Transverse colon (tissue), 4 donors: ENCODE results near the gene HS1BP3. TPM values are rescaled to one million over a fixed set of nuclear protein-coding genes. Genes with fewer than 3 reads are reported as not detected.

ENCODE experiments used
- DNase-seq: peaks from one replicate; pipeline ENCODE4 v3.0.0-alpha.2; 2019
- H3K27ac ChIP-seq, 4 donors: fragments of 200-600 bp; sonication (generic); 2 replicates each; pipeline ENCODE4 v1.5.1; 2016 to 2018; ENCODE audit warnings: inconsistent platforms in 4 of 4
- H3K27me3 ChIP-seq: fragments of 200-600 bp; sonication (generic); 2 replicates; pipeline ENCODE4 v1.5.1; 2017; ENCODE audit warnings: inconsistent platforms
- H3K36me3 ChIP-seq, 4 donors: fragments of 200-600 bp; sonication (generic); 2 replicates each; pipeline ENCODE4 v1.5.1; 2017 to 2019; ENCODE audit warnings: inconsistent platforms in 4 of 4
- H3K4me1 ChIP-seq, 4 donors: fragments of 200-600 bp; sonication (generic); 2 replicates each; pipeline ENCODE4 v1.5.1; 2017 to 2020; ENCODE audit warnings: inconsistent platforms in 4 of 4
- H3K4me3 ChIP-seq, 4 donors: fragments of 200-600 bp; sonication (generic); 1 replicate in 1 of 4; 2 replicates in 3 of 4; pipeline versions ENCODE4 v1.5.1 to v1.6.1; 2017 to 2019; ENCODE audit warnings: inconsistent platforms in 4 of 4
- H3K9me3 ChIP-seq, 2 donors: fragments of 200-600 bp; sonication (generic); 2 replicates each; pipeline ENCODE4 v1.5.1; 2017 to 2019; ENCODE audit warnings: inconsistent platforms in 2 of 2
- EP300 ChIP-seq: sonication (generic); formaldehyde crosslinking; IDR thresholded peaks from one replicate; pipeline ENCODE4 v1.6.1; 2017; ENCODE audit warnings: antibody characterized with exemption, low read depth
- POLR2A ChIP-seq: fragments of 450-650 bp; IDR thresholded peaks from one replicate; pipeline ENCODE4 v1.6.1; 2016; ENCODE audit warnings: antibody characterized with exemption, mild to moderate bottlenecking, moderate library complexity
- POLR2AphosphoS5 ChIP-seq, 3 donors: sonication (generic); formaldehyde crosslinking; IDR thresholded peaks; one replicate each; pipeline ENCODE4 v1.6.1; 2016; ENCODE audit warnings: antibody characterized with exemption in 3 of 3
- WGBS, 2 donors: methylation state at CpG; one replicate each; pipeline ENCODE4 v1.1.5; 2018; ENCODE audit warnings: low coverage in 1 of 2; 5-methylcytosine and 5-hydroxymethylcytosine counted together
- in situ Hi-C, 4 donors: fragments of 200-750 bp; cut with MboI; loops; one replicate each; pipeline versions ENCODE4 v1.15.0 to v1.15.1; 2017; ENCODE audit warnings: low sequenced_read_pairs in 3 of 4, low pct_ligation_motif_present in 1 of 4, low pct_unique_long_range_greater_than_20kb in 1 of 4
- intact Hi-C: fragments of 100-400 bp; cut with DNase I; formaldehyde crosslinking; loops from one replicate; pipeline ENCODE4 v1.15.1; 2023; ENCODE audit warnings: low total_unique reads
- total RNA-seq, 4 donors: library from RNA; depleted of rRNA; stranded (reverse); fragments of >200 nt; gene quantifications; one replicate each; pipeline ENCODE4 v1.1.0, GENCODE V29; 2016
- TF ChIP-seq, protein P1 (sequence below), 5 experiments: fragments of 200-600 bp in 3 of 5; fragments of 450-650 bp in 2 of 5; sonication (generic) in 3 of 5; IDR thresholded peaks; 1 replicate in 2 of 5; 2 replicates in 3 of 5; pipeline ENCODE4 v1.5.1; 2016 to 2017; ENCODE audit warnings: antibody characterized with exemption in 5 of 5, inconsistent platforms in 3 of 5, mild to moderate bottlenecking in 2 of 5, moderate library complexity in 1 of 5

The HS1BP3 gene
- total RNA-seq, 4 donors from 2014 or later = 29.5 to 44.2 (median 33.1) TPM

DNA sequence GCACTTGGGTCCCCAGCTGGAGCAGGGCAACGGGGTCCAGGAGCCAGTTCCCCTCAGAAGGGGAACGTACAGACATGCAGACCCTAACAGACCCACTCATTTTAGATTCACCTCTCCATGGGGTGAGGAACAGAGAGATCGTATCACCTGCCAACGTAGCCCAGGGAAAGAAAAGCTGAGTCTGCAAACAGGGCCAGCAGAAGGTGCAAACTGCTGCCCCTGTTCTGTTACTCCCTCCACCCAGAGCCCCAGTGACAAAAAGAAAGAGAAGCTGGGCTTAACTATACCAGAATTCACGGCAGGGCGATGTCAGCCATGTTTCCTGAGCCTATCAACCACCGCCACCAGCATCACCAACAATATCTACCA lies 817 bp upstream of the HS1BP3 start:
- peak overlapping the region; percentile 90 to 95 (median 94) for H3K27ac ChIP-seq
- WGBS, 2 donors = 74 to 95% methylated on average over 3 to 7 of the region's 7 CpGs
- no peaks in the 10 kb centered on the region for H3K27me3 ChIP-seq
- TF ChIP-seq, protein P1, sequence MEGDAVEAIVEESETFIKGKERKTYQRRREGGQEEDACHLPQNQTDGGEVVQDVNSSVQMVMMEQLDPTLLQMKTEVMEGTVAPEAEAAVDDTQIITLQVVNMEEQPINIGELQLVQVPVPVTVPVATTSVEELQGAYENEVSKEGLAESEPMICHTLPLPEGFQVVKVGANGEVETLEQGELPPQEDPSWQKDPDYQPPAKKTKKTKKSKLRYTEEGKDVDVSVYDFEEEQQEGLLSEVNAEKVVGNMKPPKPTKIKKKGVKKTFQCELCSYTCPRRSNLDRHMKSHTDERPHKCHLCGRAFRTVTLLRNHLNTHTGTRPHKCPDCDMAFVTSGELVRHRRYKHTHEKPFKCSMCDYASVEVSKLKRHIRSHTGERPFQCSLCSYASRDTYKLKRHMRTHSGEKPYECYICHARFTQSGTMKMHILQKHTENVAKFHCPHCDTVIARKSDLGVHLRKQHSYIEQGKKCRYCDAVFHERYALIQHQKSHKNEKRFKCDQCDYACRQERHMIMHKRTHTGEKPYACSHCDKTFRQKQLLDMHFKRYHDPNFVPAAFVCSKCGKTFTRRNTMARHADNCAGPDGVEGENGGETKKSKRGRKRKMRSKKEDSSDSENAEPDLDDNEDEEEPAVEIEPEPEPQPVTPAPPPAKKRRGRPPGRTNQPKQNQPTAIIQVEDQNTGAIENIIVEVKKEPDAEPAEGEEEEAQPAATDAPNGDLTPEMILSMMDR (IDR thresholded peaks at IDR 0.05) = no peak
- TF ChIP-seq POLR2AphosphoS5 (IDR thresholded peaks at IDR 0.05) (no peak), EP300 (no peak)
- no peaks in the 10 kb centered on the region for H3K9me3 ChIP-seq
- in situ Hi-C loops = loop anchor here in 3 of 4 donors (25.0 kb wide), 1 partner anchor 461 kb away; the partner anchor contains the start of gene TDRD15 (in 3 of the 3)
- peak overlapping the region in 2 of 4 donors; percentile 88 to 91 for H3K4me3 ChIP-seq
- no peaks in the 10 kb centered on the region for H3K36me3 ChIP-seq
- H3K4me1 ChIP-seq = peaks cover 23 to 38% (median 31%) of the 10 kb centered on the region in 4 donors
- intact Hi-C loops = no loop called here
- no peak for DNase-seq

DNA sequence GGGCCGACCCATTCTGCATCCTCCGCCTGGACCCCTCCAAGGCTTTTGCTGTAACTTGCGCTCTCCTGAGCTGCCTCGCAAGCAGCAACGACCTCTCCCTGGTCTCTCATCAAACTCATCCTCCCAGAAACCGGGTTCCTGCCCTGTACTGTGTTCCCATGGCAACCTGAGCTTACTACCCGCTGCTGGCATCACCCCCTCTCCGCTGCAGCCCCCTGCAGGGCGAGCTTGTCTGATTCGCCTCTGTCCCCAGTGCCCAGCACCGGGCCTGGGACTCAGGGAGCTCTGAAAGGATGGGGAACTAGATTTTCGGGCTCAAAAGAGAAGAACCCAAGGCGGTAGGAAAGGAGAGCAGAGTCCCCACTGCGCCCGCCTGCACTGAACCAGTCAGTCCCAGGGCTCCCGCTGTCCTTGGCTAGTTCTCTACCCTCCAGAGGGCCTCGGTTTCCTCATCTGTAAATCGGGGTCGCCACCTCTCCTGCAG lies 463 bp downstream of the HS1BP3 start:
- no peak for TF ChIP-seq EP300
- TF ChIP-seq, protein P1 (IDR thresholded peaks at IDR 0.05) = no peak
- no peak for TF ChIP-seq POLR2A
- no peak for TF ChIP-seq POLR2AphosphoS5 (IDR thresholded peaks at IDR 0.05)
- WGBS, 2 donors = 10% methylated on average over 19 of the region's 19 CpGs; no CpG with 5 or more reads in 1 of the 2 donors
- peak overlapping the region; percentile 90 to 95 (median 94) for H3K27ac ChIP-seq
- no peaks in the 10 kb centered on the region for H3K27me3 ChIP-seq
- peak; percentile 35 for DNase-seq
- H3K4me1 ChIP-seq = peaks cover 23 to 38% (median 31%) of the 10 kb centered on the region in 4 donors
- H3K9me3 ChIP-seq = no peaks in the 10 kb centered on the region
- H3K4me3 ChIP-seq = peak overlapping the region; percentile 87 to 92 (median 90)
- intact Hi-C loops = no loop called here
- in situ Hi-C loops = loop anchor here in 3 of 4 donors (25.0 kb wide), 1 partner anchor 462 kb away; the partner anchor contains the start of gene TDRD15 (in 3 of the 3)
- H3K36me3 ChIP-seq = no peaks in the 10 kb centered on the region

DNA sequence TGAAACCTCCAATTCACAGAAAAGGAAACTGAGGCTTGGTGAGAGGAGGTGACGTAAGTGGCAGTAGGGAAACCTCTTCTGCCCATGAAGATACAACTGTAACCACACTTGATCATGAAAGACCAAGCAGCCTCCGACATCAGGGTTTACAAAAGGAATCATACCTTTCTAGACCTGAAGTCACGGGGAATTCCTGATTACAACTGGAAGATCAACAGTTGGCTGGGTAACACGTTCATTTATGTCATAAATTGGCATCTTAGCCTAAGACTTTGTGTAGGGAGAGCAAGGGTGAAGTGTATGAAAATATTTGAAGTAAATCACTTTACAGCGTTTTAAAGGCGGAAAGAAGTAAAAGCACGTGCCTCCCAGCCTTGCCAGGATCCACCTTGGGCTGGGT lies 922 bp downstream of the HS1BP3 start:
- intact Hi-C loops = no loop called here
- WGBS, 2 donors = 44 to 51% methylated on average over 6 to 7 of the region's 7 CpGs

DNA sequence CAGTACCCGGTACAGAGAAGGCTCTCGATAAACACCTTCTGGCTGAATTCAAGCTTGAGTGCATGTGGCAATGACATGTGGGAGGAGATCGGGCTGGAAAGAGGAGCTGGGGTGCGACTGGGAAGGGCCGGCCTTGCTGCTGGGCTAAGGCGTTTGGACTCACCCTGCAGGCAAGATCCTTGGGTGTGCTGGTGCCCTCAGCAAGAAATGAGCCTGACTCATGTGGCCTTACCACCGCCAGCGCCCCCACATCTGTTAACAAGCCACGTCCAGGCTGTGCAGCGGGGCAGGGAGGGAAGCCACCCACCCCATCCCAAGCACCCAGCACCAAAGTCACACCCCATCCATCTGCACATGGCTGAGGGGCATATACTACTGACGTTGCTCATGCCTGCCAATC lies 1.3 kb downstream of the HS1BP3 start:
- peak overlapping the region; percentile 30 to 95 (median 94) for H3K27ac ChIP-seq
- WGBS, 2 donors = 78 to 89% methylated on average over 7 to 11 of the region's 11 CpGs
- H3K36me3 ChIP-seq = no peaks in the 10 kb centered on the region
- H3K9me3 ChIP-seq = no peaks in the 10 kb centered on the region
- TF ChIP-seq POLR2A (no peak), POLR2AphosphoS5 (IDR thresholded peaks at IDR 0.05) (no peak), EP300 (no peak)
- TF ChIP-seq, protein P1 (IDR thresholded peaks at IDR 0.05) = no peak
- H3K4me3 ChIP-seq = peak overlapping the region in 1 of 4 donors; percentile 88
- intact Hi-C loops = no loop called here
- no peak for DNase-seq
- in situ Hi-C loops = loop anchor here in 3 of 4 donors (10.0 to 25.0 kb wide), 4 partner anchors 212 to 762 kb away; partner anchors contain the start of gene RHOB (in 1 of the 3)
- H3K27me3 ChIP-seq = no peaks in the 10 kb centered on the region
- peaks cover 23 to 38% (median 31%) of the 10 kb centered on the region in 4 donors for H3K4me1 ChIP-seq

More for the DNA sequence above, 922 bp downstream of the HS1BP3 start:
- TF ChIP-seq, protein P1 (IDR thresholded peaks at IDR 0.05) = no peak
- TF ChIP-seq POLR2AphosphoS5 (IDR thresholded peaks at IDR 0.05) (no peak), POLR2A (no peak), EP300 (no peak)
- Histone ChIP-seq H3K9me3 (no peaks in the 10 kb centered on the region), H3K4me1 (peaks cover 23 to 38% (median 31%) of the 10 kb centered on the region in 4 donors), H3K36me3 (no peaks in the 10 kb centered on the region), H3K4me3 (peak overlapping the region; percentile 87 to 92 (median 90)), H3K27ac (peak overlapping the region; percentile 90 to 95 (median 94)), H3K27me3 (no peaks in the 10 kb centered on the region)
- in situ Hi-C loops = loop anchor here in 3 of 4 donors (10.0 to 25.0 kb wide), 5 partner anchors 213 to 763 kb away; partner anchors contain the start of genes TDRD15 (in 3 of the 3) and RHOB (in 1 of the 3)
- no peak for DNase-seq
